LNCAP (cell line): ENCODE measurements around the gene CAMK4.

Source experiments
- CTCF ChIP-seq: fragments of 450-650 bp; IDR thresholded peaks from 2 replicates; pipeline ENCODE4 v1.5.1; 2017; ENCODE audit warnings: mild to moderate bottlenecking

CAMK4 gene

GRCh38 chr5:111472096-111472495 is 247.9 kb downstream of the CAMK4 start:
- no peak for TF ChIP-seq CTCF

- no peak for TF ChIP-seq CTCF
Observed at GRCh38 chr5:111472579-111472978, 248.4 kb downstream of the CAMK4 start.

GRCh38 chr5:111478266-111478665 is 254.1 kb downstream of the CAMK4 start:
- no peak for TF ChIP-seq CTCF

- TF ChIP-seq CTCF, result no peak
Observed at GRCh38 chr5:111478898-111479297, 254.7 kb downstream of the CAMK4 start.

- TF ChIP-seq CTCF, result no peak
Observed at GRCh38 chr5:111480346-111480745, 256.2 kb downstream of the CAMK4 start.

- no peak for TF ChIP-seq CTCF
Observed at GRCh38 chr5:111486055-111486454, 261.9 kb downstream of the CAMK4 start.

GRCh38 chr5:111486926-111487325 is 262.7 kb downstream of the CAMK4 start:
- no peak for TF ChIP-seq CTCF

GRCh38 chr5:111488353-111488752 is 264.2 kb downstream of the CAMK4 start:
- TF ChIP-seq CTCF, result no peak
